PC-3 (cell line): ENCODE data around the gene PLVAP. TPM values are rescaled to one million over a fixed set of nuclear protein-coding genes. Genes with fewer than 3 reads are reported as not detected.

Experiments
- ATAC-seq: fragments of 200-7000 bp; cut with Tn5 transposase; 2 replicates; pipeline ENCODE4 v1.9.1; 2020; ENCODE audit warnings: mild to moderate bottlenecking, moderate library complexity
- BruUV-seq: library from RNA; stranded (reverse); fragments of 400-500 nt; replicated peaks from 2 replicates; lab custom pipeline; 2021; lab: Mats Ljungman, UMichigan
- CTCF ChIA-PET: fragments of 300-600 bp; sonication (Branson Sonifier 250); formaldehyde crosslinking; loops from one replicate; lab custom pipeline; 2022; ENCODE audit warnings: antibody characterized with exemption; lab: Charles Lee
- POLR2A ChIA-PET: fragments of 300-600 bp; sonication (Branson Sonifier 250); formaldehyde crosslinking; loops from one replicate; lab custom pipeline; 2022; ENCODE audit warnings: antibody characterized with exemption; ENCODE audit not compliant: unreplicated experiment; lab: Charles Lee
- DNase-seq: peaks from one replicate; pipeline ENCODE4 v3.0.0-alpha.2; 2015
- H2AFZ ChIP-seq: fragments of 300-600 bp; sonication (generic); 2 replicates; pipeline ENCODE4 v1.6.0; 2016; ENCODE audit warnings: antibody characterized with exemption, low read length
- H3F3A ChIP-seq: fragments of 300-600 bp; sonication (generic); one replicate; pipeline ENCODE4 v1.6.0; 2017; ENCODE audit warnings: antibody characterized with exemption, low read length, control low read depth, mild to moderate bottlenecking; ENCODE audit not compliant: unreplicated experiment
- H3K27ac ChIP-seq: fragments of 300-600 bp; sonication (generic); 2 replicates; pipeline ENCODE4 v1.5.1; 2016; ENCODE audit warnings: mild to moderate bottlenecking, low read length
- H3K27me3 ChIP-seq: fragments of 300-600 bp; sonication (generic); 2 replicates; pipeline ENCODE4 v1.6.1; 2016; ENCODE audit warnings: low read length, mixed read lengths
- H3K36me3 ChIP-seq: fragments of 300-600 bp; sonication (generic); 2 replicates; pipeline ENCODE4 v1.6.1; 2016; ENCODE audit warnings: low read depth, mixed run types, low read length, mixed read lengths
- H3K4me1 ChIP-seq: fragments of 300-600 bp; sonication (generic); 2 replicates; pipeline ENCODE4 v1.5.1; 2016; ENCODE audit warnings: low read length; ENCODE audit not compliant: insufficient read depth
- H3K4me2 ChIP-seq: fragments of 300-600 bp; sonication (generic); 2 replicates; pipeline ENCODE4 v1.6.0; 2016; ENCODE audit warnings: low read length
- H3K4me3 ChIP-seq: fragments of 300-600 bp; sonication (generic); 2 replicates; pipeline ENCODE4 v1.5.1; 2016; ENCODE audit warnings: mild to moderate bottlenecking, low read length, mixed read lengths
- H3K79me2 ChIP-seq: fragments of 300-600 bp; sonication (generic); 2 replicates; pipeline ENCODE4 v1.6.1; 2017; ENCODE audit warnings: low read length, mixed read lengths
- H3K9ac ChIP-seq: fragments of 300-600 bp; sonication (generic); 2 replicates; pipeline ENCODE4 v1.6.0; 2016; ENCODE audit warnings: mild to moderate bottlenecking, low read length
- H3K9me2 ChIP-seq: fragments of 300-600 bp; sonication (generic); replicated peaks from 2 replicates; pipeline ENCODE4 v1.6.1; 2016; ENCODE audit warnings: mixed run types, low read length, mixed read lengths
- H3K9me3 ChIP-seq: fragments of 300-600 bp; sonication (generic); 2 replicates; pipeline ENCODE4 v1.6.1; 2016; ENCODE audit warnings: low read length, mixed read lengths
- H4K20me1 ChIP-seq: fragments of 300-600 bp; sonication (generic); 2 replicates; pipeline ENCODE4 v1.6.1; 2016; ENCODE audit warnings: low read length, mixed read lengths
- EZH2 ChIP-seq: fragments of 300-600 bp; sonication (generic); IDR thresholded peaks from one replicate; pipeline ENCODE4 v1.6.1; 2017; ENCODE audit warnings: antibody characterized with exemption, mild to moderate bottlenecking, low read length; ENCODE audit not compliant: unreplicated experiment
- EZH2phosphoT487 ChIP-seq: fragments of 300-600 bp; sonication (generic); IDR thresholded peaks from 2 replicates; pipeline ENCODE4 v1.6.1; 2018; ENCODE audit warnings: mild to moderate bottlenecking, antibody characterized with exemption, low read length, borderline replicate concordance
- intact Hi-C: fragments of 100-400 bp; cut with micrococcal nuclease; formaldehyde crosslinking; loops from 2 replicates; pipeline ENCODE4 v1.9.0; 2023
- total RNA-seq: library from RNA; depleted of rRNA; stranded (reverse); fragments of >200 nt; gene quantifications from 2 replicates; pipeline ENCODE4 v1.2.3, GENCODE V29; 2014
- TF ChIP-seq, protein P1 (sequence below): fragments of 300-600 bp; sonication (generic); conservative IDR thresholded peaks from 2 replicates; pipeline ENCODE4 v1.5.1; 2017; ENCODE audit warnings: antibody characterized with exemption, low read depth, mild to moderate bottlenecking, low read length

Gene PLVAP
- total RNA-seq, 1 experiment from 2014 or later = not detected

DNA sequence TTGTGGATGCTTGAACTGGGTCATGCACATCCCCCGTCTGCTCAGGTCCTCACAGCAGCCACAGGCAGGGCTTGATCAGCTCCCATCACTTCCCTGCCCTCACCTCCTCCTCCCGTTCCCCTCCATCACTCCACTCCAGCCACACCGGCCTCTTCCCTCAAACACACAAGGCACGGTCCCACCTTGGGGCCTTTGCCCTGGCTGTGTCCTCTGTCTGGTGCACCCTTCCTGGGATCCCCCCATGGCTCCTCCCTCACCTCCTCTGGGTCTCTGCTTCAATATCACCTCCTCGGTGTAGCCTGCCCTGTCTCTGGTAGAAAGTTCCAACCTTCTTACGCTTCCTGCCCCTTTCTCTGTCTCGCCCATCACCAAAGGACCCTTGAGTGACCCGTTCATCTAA is 23.8 kb downstream of the PLVAP start:
- Histone ChIP-seq H4K20me1 (no peaks in the 10 kb centered on the region), H3K9ac (no peak overlapping the region), H3K79me2 (no peaks in the 10 kb centered on the region), H2AFZ (no peak overlapping the region), H3K4me3 (no peak overlapping the region), H3K4me2 (no peak overlapping the region), H3K4me1 (peaks cover 9% of the 10 kb centered on the region; the same call in 1 of the 2 replicates), H3K36me3 (no peaks in the 10 kb centered on the region), H3K9me2 (no peaks in the 10 kb centered on the region), H3K27me3 (no peaks in the 10 kb centered on the region), H3K27ac (no peak overlapping the region), H3K9me3 (no peaks in the 10 kb centered on the region), H3F3A (no peaks in the 10 kb centered on the region)
- DNase-seq = no peak
- intact Hi-C loops = no loop called here
- CTCF ChIA-PET = no interaction called here
- no peak for ATAC-seq
- no peak for TF ChIP-seq EZH2phosphoT487
- TF ChIP-seq, protein P1, sequence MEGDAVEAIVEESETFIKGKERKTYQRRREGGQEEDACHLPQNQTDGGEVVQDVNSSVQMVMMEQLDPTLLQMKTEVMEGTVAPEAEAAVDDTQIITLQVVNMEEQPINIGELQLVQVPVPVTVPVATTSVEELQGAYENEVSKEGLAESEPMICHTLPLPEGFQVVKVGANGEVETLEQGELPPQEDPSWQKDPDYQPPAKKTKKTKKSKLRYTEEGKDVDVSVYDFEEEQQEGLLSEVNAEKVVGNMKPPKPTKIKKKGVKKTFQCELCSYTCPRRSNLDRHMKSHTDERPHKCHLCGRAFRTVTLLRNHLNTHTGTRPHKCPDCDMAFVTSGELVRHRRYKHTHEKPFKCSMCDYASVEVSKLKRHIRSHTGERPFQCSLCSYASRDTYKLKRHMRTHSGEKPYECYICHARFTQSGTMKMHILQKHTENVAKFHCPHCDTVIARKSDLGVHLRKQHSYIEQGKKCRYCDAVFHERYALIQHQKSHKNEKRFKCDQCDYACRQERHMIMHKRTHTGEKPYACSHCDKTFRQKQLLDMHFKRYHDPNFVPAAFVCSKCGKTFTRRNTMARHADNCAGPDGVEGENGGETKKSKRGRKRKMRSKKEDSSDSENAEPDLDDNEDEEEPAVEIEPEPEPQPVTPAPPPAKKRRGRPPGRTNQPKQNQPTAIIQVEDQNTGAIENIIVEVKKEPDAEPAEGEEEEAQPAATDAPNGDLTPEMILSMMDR = no peak
- TF ChIP-seq EZH2 = no peak
- no TSS peak for BruUV-seq
- POLR2A ChIA-PET = no interaction called here

DNA sequence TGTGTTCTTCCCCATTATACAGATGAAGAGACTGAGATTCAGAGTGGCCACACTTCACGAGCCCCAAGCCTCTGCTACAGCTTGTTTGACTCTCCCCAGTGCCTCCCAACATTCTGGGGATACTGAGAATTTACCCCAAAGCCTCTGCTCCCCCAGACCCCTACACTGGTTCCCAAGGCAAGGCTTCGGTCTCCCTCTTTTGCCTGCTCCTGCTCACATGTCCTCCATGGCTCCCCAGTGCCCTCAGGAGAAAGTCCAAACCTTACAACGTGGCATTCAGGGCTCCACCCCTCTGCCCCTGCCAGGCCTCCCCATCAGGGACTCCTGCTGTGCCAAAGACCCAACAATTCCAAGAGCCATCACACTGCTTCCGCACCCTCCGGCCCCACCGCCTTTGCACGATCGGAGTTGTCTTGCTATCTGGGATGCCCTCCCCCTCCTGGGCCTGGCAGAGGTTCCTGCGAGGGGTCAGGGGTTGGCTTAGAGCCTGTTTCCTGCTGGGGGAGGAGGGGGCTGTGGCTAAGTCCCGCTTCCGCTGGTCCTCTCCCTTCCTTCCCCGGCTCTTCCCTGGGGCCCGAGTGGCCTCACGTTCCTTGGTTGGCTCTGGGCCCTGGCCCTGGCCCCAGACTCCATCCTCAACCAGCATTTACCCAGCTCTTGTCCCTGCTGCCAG is 24.4 kb downstream of the PLVAP start:
- intact Hi-C loops = no loop called here
- Histone ChIP-seq H2AFZ (no peak overlapping the region), H3K79me2 (no peaks in the 10 kb centered on the region), H3K27ac (no peak overlapping the region), H3F3A (no peaks in the 10 kb centered on the region), H3K4me3 (no peak overlapping the region), H3K36me3 (no peaks in the 10 kb centered on the region), H3K9ac (no peak overlapping the region), H4K20me1 (no peaks in the 10 kb centered on the region), H3K4me2 (no peak overlapping the region), H3K9me3 (no peaks in the 10 kb centered on the region), H3K9me2 (no peaks in the 10 kb centered on the region), H3K4me1 (peaks cover 10% of the 10 kb centered on the region; the same call in 1 of the 2 replicates), H3K27me3 (no peaks in the 10 kb centered on the region)
- ATAC-seq = no peak
- no peak for DNase-seq
- POLR2A ChIA-PET = no interaction called here
- CTCF ChIA-PET = no interaction called here
- TF ChIP-seq, protein P1 = no peak
- TF ChIP-seq EZH2 (no peak), EZH2phosphoT487 (no peak)
- no TSS peak for BruUV-seq

DNA sequence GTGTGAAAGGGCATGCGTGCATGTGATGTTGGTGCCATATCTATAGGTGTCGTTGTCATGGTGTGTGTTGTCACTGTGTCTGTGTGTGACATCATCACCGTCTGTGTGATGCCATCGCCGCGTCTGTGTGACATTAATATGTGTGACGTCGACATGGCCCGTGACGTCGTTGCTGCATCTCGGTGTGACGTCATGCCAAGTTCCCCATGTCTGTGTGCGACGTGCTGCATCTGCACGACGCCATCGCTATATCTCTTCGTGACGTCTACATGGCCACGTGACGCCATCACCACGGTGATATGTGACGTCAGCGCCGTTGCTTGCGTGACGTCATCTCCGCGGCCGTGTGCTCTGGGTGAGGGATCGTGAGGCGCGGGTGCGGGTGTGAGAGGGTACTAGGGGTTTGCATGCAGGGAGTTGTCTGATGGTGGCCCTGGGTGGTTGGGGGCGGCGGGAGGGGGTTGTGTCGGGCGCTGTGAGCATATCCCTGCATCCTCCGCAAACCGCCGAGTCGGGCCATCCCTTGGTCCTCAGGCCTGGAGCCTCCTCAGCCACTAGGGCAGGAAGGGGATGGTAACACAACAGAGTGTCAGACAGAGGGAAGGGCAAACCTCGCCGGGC is 25.2 kb downstream of the PLVAP start:
- Histone ChIP-seq H4K20me1 (no peaks in the 10 kb centered on the region), H3K27me3 (no peaks in the 10 kb centered on the region), H3K79me2 (no peaks in the 10 kb centered on the region), H3K36me3 (no peaks in the 10 kb centered on the region), H2AFZ (no peak overlapping the region), H3K4me1 (peaks cover 10% of the 10 kb centered on the region; the same call in 1 of the 2 replicates), H3K4me3 (no peak overlapping the region), H3F3A (no peaks in the 10 kb centered on the region), H3K9ac (no peak overlapping the region), H3K9me3 (no peaks in the 10 kb centered on the region), H3K9me2 (no peaks in the 10 kb centered on the region), H3K27ac (no peak overlapping the region), H3K4me2 (no peak overlapping the region)
- BruUV-seq = no TSS peak
- ChIA-PET CTCF (no interaction called here), POLR2A (no interaction called here)
- TF ChIP-seq EZH2 (no peak), EZH2phosphoT487 (no peak)
- TF ChIP-seq, protein P1 = no peak
- DNase-seq (no peak), ATAC-seq (no peak)
- intact Hi-C loops = no loop called here
